ENCODE data around the gene SPANXN3.
"Not testable (repeated sequence)": the region's sequence is repeated elsewhere in the genome, so short reads cannot be mapped to it uniquely, and the experiment has no call there.

SPANXN3 gene

GRCh38 chrX:143517375-143517774, at the start of gene SPANXN3:
Gene SPANXN3 (minus strand): TSS chrX:143517475. CDS start chrX:143517391, 84 bp downstream.
- not testable (repeated sequence) for H3K36me3 ChIP-seq; H4K20me1 ChIP-seq; H3K9ac ChIP-seq; H3K27ac ChIP-seq; H3K4me2 ChIP-seq; H3K9me3 ChIP-seq (replicated peaks in 1 of 11); H3K4me1 ChIP-seq; H3K4me3 ChIP-seq
- peaks cover 47 to 86% (median 76%) of the 10 kb centered on the region in 11 experiments for H3K27me3 ChIP-seq

- no peaks in the 10 kb centered on the region; a peak in 1 of 22 replicates for H3K9me3 ChIP-seq (replicated peaks in 1 of 11)
Observed at GRCh38 chrX:143536176-143536575, 18.9 kb upstream of the SPANXN3 start.

GRCh38 chrX:143502196-143502595, 15.1 kb downstream of the SPANXN3 start:
- not testable (repeated sequence) for H3K36me3 ChIP-seq, H3K4me2 ChIP-seq, H3K27ac ChIP-seq, H3K4me3 ChIP-seq, H4K20me1 ChIP-seq, H3K9ac ChIP-seq, H3K4me1 ChIP-seq
- H3K27me3 ChIP-seq, result peaks cover 8 to 63% (median 42%) of the 10 kb centered on the region in 11 experiments; a peak in 20 of 22 replicates
- peaks cover 20 to 24% (median 21%) of the 10 kb centered on the region in 11 experiments for H3K9me3 ChIP-seq (replicated peaks in 1 of 11)

More at GRCh38 chrX:143536176-143536575, 18.9 kb upstream of the SPANXN3 start:
- peaks cover 0 to 4% (median 0%) of the 10 kb centered on the region in 10 experiments; a peak in 1 of 20 replicates for H3K4me1 ChIP-seq
- H4K20me1 ChIP-seq, result no peaks in the 10 kb centered on the region
- no peak overlapping the region for H3K9ac ChIP-seq
- peaks cover 0 to 100% (median 93%) of the 10 kb centered on the region in 11 experiments; a peak in 21 of 22 replicates for H3K27me3 ChIP-seq
- H3K27ac ChIP-seq, result no peak overlapping the region
- TF ChIP-seq Cebpa-rat (IDR thresholded peaks at IDR 0.05), result no peak
- no peak overlapping the region for H3K4me2 ChIP-seq
- no peaks in the 10 kb centered on the region for H3K36me3 ChIP-seq
- no peak overlapping the region for H3K4me3 ChIP-seq

- no peaks in the 10 kb centered on the region for H3K36me3 ChIP-seq
- H3K9ac ChIP-seq, result no peak overlapping the region
- no peak overlapping the region for H3K4me2 ChIP-seq
- TF ChIP-seq Cebpa-rat (IDR thresholded peaks at IDR 0.05), result no peak
- peaks cover 29 to 37% (median 35%) of the 10 kb centered on the region in 11 experiments for H3K9me3 ChIP-seq (replicated peaks in 1 of 11)
- H3K27ac ChIP-seq, result no peak overlapping the region
- no peaks in the 10 kb centered on the region for H4K20me1 ChIP-seq
- no peak overlapping the region for H3K4me3 ChIP-seq
- H3K4me1 ChIP-seq, result no peaks in the 10 kb centered on the region
- H3K27me3 ChIP-seq, result peaks cover 8 to 53% (median 40%) of the 10 kb centered on the region in 11 experiments; a peak in 20 of 22 replicates
Observed at GRCh38 chrX:143500751-143501150, 16.5 kb downstream of the SPANXN3 start.

- H3K27me3 ChIP-seq, result peaks cover 60 to 99% (median 93%) of the 10 kb centered on the region in 11 experiments
- TF ChIP-seq Cebpa-rat (IDR thresholded peaks at IDR 0.05), result no peak
- no peak overlapping the region for H3K4me2 ChIP-seq
- H3K36me3 ChIP-seq, result no peaks in the 10 kb centered on the region
- H4K20me1 ChIP-seq, result no peaks in the 10 kb centered on the region
- H3K9me3 ChIP-seq (replicated peaks in 1 of 11), result peaks cover 0 to 4% (median 0%) of the 10 kb centered on the region in 11 experiments; a peak in 1 of 22 replicates
- H3K9ac ChIP-seq, result no peak overlapping the region
- no peaks in the 10 kb centered on the region for H3K4me1 ChIP-seq
- no peak overlapping the region for H3K27ac ChIP-seq
- no peak overlapping the region for H3K4me3 ChIP-seq
Observed at GRCh38 chrX:143486105-143486504, 31.2 kb downstream of the SPANXN3 start.

GRCh38 chrX:143476751-143477150, 40.5 kb downstream of the SPANXN3 start:
- Histone ChIP-seq H3K4me2 (no peak overlapping the region), H4K20me1 (no peaks in the 10 kb centered on the region; a peak in 1 of 22 replicates), H3K36me3 (no peaks in the 10 kb centered on the region), H3K27ac (no peak overlapping the region), H3K9me3 (replicated peaks in 1 of 11) (no peaks in the 10 kb centered on the region; a peak in 1 of 22 replicates), H3K4me3 (no peak overlapping the region), H3K27me3 (peaks cover 73 to 99% (median 91%) of the 10 kb centered on the region in 11 experiments), H3K9ac (no peak overlapping the region), H3K4me1 (no peaks in the 10 kb centered on the region; a peak in 1 of 20 replicates)
- no peak for TF ChIP-seq Cebpa-rat (IDR thresholded peaks at IDR 0.05)

- H3K4me3 ChIP-seq, result no peak overlapping the region
- H3K9ac ChIP-seq, result no peak overlapping the region
- H3K27me3 ChIP-seq, result peaks cover 55 to 98% (median 85%) of the 10 kb centered on the region in 11 experiments
- H4K20me1 ChIP-seq, result no peaks in the 10 kb centered on the region; a peak in 1 of 22 replicates
- H3K36me3 ChIP-seq, result no peaks in the 10 kb centered on the region
- H3K9me3 ChIP-seq (replicated peaks in 1 of 11), result peaks cover 15 to 30% (median 21%) of the 10 kb centered on the region in 11 experiments
- TF ChIP-seq Cebpa-rat (IDR thresholded peaks at IDR 0.05), result no peak
- H3K4me2 ChIP-seq, result no peak overlapping the region
- H3K4me1 ChIP-seq, result no peaks in the 10 kb centered on the region
- no peak overlapping the region for H3K27ac ChIP-seq
Observed at GRCh38 chrX:143472347-143472938, 44.8 kb downstream of the SPANXN3 start.

- Histone ChIP-seq H3K9me3 (replicated peaks in 1 of 11) (peaks cover 15 to 32% (median 21%) of the 10 kb centered on the region in 11 experiments), H3K27me3 (peaks cover 35 to 96% (median 84%) of the 10 kb centered on the region in 11 experiments), H3K36me3 (no peaks in the 10 kb centered on the region), H3K4me3 (no peak overlapping the region), H3K4me1 (no peaks in the 10 kb centered on the region), H3K4me2 (no peak overlapping the region), H4K20me1 (no peaks in the 10 kb centered on the region), H3K9ac (no peak overlapping the region), H3K27ac (no peak overlapping the region)
- no peak for TF ChIP-seq Cebpa-rat (IDR thresholded peaks at IDR 0.05)
Observed at GRCh38 chrX:143466130-143466529, 51.1 kb downstream of the SPANXN3 start.

GRCh38 chrX:143462696-143463095, 54.6 kb downstream of the SPANXN3 start:
- peaks cover 34 to 84% (median 72%) of the 10 kb centered on the region in 11 experiments for H3K27me3 ChIP-seq

GRCh38 chrX:143461606-143462005, 55.7 kb downstream of the SPANXN3 start:
- peaks cover 0 to 16% (median 7%) of the 10 kb centered on the region in 11 experiments; a peak in 7 of 22 replicates for H3K9me3 ChIP-seq (replicated peaks in 1 of 11)
- H3K4me3 ChIP-seq, result no peak overlapping the region
- H3K4me1 ChIP-seq, result no peaks in the 10 kb centered on the region
- H3K36me3 ChIP-seq, result no peaks in the 10 kb centered on the region
- H3K27ac ChIP-seq, result no peak overlapping the region
- no peaks in the 10 kb centered on the region for H4K20me1 ChIP-seq
- H3K4me2 ChIP-seq, result no peak overlapping the region
- no peak overlapping the region for H3K9ac ChIP-seq
- TF ChIP-seq Cebpa-rat (IDR thresholded peaks at IDR 0.05), result no peak
- H3K27me3 ChIP-seq, result peaks cover 36 to 83% (median 70%) of the 10 kb centered on the region in 11 experiments

More at GRCh38 chrX:143462696-143463095, 54.6 kb downstream of the SPANXN3 start:
- Histone ChIP-seq H3K27ac (no peak overlapping the region), H3K4me1 (no peaks in the 10 kb centered on the region), H3K36me3 (no peaks in the 10 kb centered on the region), H3K9ac (no peak overlapping the region), H4K20me1 (no peaks in the 10 kb centered on the region), H3K9me3 (replicated peaks in 1 of 11) (peaks cover 0 to 16% (median 7%) of the 10 kb centered on the region in 11 experiments; a peak in 9 of 22 replicates), H3K4me2 (no peak overlapping the region), H3K4me3 (no peak overlapping the region)
- TF ChIP-seq Cebpa-rat (IDR thresholded peaks at IDR 0.05), result no peak

Measured in BLaER1 treated with 17β-estradiol and CSF1 and Interleukin-3, amounts not matched to agents 10 nM and 100 nM (cell line).